Activated T-cell treated with anti-CD3 and anti-CD28 coated beads, Interleukin-2, amount 50 U/mL, for 72 hours (primary cell): ENCODE measurements around the gene SDR42E2. TPM values are rescaled to one million over a fixed set of nuclear protein-coding genes. Genes with fewer than 3 reads are reported as not detected.
"Not testable (repeated sequence)": the region's sequence is repeated elsewhere in the genome, so short reads cannot be mapped to it uniquely, and the experiment has no call there.

Source experiments
- ATAC-seq, 2 donors: fragments of 150-1000 bp; cut with Tn5 transposase; replicated peaks in 1 of 2; 2 replicates each; pipeline ENCODE4 v1.10.0; 2021; ENCODE audit warnings: moderate library complexity in 2 of 2, mild to moderate bottlenecking in 1 of 2
- DNase-seq, 2 donors: peaks; one replicate each; pipeline ENCODE4 v3.0.0; 2021 to 2022; ENCODE audit warnings: mixed read lengths in 1 of 2
- H3K27ac Mint-ChIP-seq: one replicate; pipeline ENCODE4 v1.8.0; 2022; ENCODE audit warnings: mild to moderate bottlenecking, moderate library complexity, mixed read lengths
- H3K27me3 Mint-ChIP-seq: one replicate; pipeline ENCODE4 v1.8.0; 2022; ENCODE audit warnings: low read depth, mixed read lengths
- H3K36me3 Mint-ChIP-seq, 2 donors: one replicate each; pipeline ENCODE4 v1.8.0; 2022; ENCODE audit warnings: mixed read lengths in 2 of 2, mild to moderate bottlenecking in 1 of 2; ENCODE audit not compliant: insufficient read depth in 2 of 2
- H3K4me1 Mint-ChIP-seq: one replicate; pipeline ENCODE4 v1.8.0; 2022; ENCODE audit warnings: low read depth, mixed read lengths
- H3K4me3 Mint-ChIP-seq, 2 donors: one replicate each; pipeline ENCODE4 v1.8.0; 2022; ENCODE audit warnings: mild to moderate bottlenecking in 2 of 2, mixed read lengths in 2 of 2, moderate library complexity in 2 of 2
- H3K9me3 Mint-ChIP-seq, 2 donors: one replicate each; pipeline ENCODE4 v1.8.0; 2022; ENCODE audit warnings: mixed read lengths in 2 of 2
- total RNA-seq, 2 donors: library from RNA; stranded (reverse); gene quantifications; one replicate each; pipeline ENCODE4 v1.2.3, GENCODE V29; 2022

SDR42E2 gene
- total RNA-seq, 2 donors from 2014 or later = 0.19 TPM; not detected in 1

DNA sequence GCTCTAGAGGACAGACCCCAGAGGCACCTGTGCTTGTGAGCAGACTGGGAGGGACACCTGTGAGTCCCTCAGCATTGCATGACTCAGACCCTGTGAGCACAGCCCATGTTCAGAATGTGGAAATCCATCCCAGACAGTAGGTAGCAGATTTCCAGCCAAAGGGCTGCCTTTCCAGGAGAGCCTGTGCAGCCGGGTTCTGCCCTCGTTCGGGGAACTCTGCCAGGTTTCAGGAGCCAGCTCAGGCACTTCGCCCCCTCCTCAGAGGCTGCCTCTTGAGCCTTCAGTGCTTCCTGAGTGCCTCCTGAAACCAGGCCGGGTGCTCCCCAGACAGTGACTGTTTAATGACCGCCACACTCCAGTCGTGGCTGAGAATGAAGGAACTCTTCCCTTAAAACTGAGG lies 23.3 kb upstream of the SDR42E2 start:
- H3K27me3 Mint-ChIP-seq = peaks cover 8% of the 10 kb centered on the region
- H3K9me3 Mint-ChIP-seq = no peaks in the 10 kb centered on the region
- no peaks in the 10 kb centered on the region for H3K4me1 Mint-ChIP-seq
- H3K27ac Mint-ChIP-seq = no peak overlapping the region
- no peak overlapping the region for H3K4me3 Mint-ChIP-seq
- DNase-seq (no peak), ATAC-seq (no peak)
- H3K36me3 Mint-ChIP-seq = no peaks in the 10 kb centered on the region

- Mint-ChIP-seq H3K27me3 (peaks cover 8% of the 10 kb centered on the region), H3K4me3 (no peak overlapping the region), H3K36me3 (no peaks in the 10 kb centered on the region), H3K4me1 (no peaks in the 10 kb centered on the region), H3K9me3 (no peaks in the 10 kb centered on the region), H3K27ac (no peak overlapping the region)
- ATAC-seq (no peak), DNase-seq (no peak)
These were observed 22.6 kb upstream of the SDR42E2 start for GRCh38 chr16:22139732-22140131.

GRCh38 chr16:22141767-22142166 lies 20.5 kb upstream of the SDR42E2 start:
- Mint-ChIP-seq H3K36me3 (no peaks in the 10 kb centered on the region), H3K4me3 (no peak overlapping the region), H3K4me1 (no peaks in the 10 kb centered on the region), H3K27me3 (peaks cover 8% of the 10 kb centered on the region), H3K9me3 (no peaks in the 10 kb centered on the region), H3K27ac (no peak overlapping the region)
- ATAC-seq = no peak
- DNase-seq = no peak

GRCh38 chr16:22144520-22144919 lies 17.8 kb upstream of the SDR42E2 start:
- no peak overlapping the region for H3K27ac Mint-ChIP-seq
- H3K9me3 Mint-ChIP-seq = no peaks in the 10 kb centered on the region
- no peak overlapping the region for H3K4me3 Mint-ChIP-seq
- H3K36me3 Mint-ChIP-seq = no peaks in the 10 kb centered on the region
- ATAC-seq = no peak
- DNase-seq = no peak
- H3K27me3 Mint-ChIP-seq = peaks cover 8% of the 10 kb centered on the region
- H3K4me1 Mint-ChIP-seq = no peaks in the 10 kb centered on the region

DNA sequence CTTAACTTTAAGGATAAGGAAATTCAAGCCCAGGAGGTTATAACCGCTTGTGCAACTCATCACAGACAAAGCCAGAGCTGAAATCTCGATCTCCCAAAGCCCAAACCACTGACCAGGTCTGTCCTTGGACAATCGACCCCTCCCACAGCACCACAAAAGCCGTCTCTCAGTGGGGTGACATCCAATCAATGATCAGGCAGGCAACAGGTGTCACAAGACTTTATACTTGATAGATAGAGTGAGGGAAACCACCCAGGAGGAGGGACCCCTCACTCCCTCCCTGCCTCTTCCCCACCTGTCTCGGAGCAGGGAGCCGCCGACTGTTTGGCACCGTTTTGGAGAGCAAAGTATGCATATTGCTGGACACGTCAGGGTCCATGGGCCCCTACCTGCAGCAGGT lies 14.5 kb upstream of the SDR42E2 start:
- DNase-seq (no peak), ATAC-seq (no peak)
- no peaks in the 10 kb centered on the region for H3K27me3 Mint-ChIP-seq
- H3K4me3 Mint-ChIP-seq = no peak overlapping the region
- H3K9me3 Mint-ChIP-seq = no peaks in the 10 kb centered on the region
- H3K27ac Mint-ChIP-seq = no peak overlapping the region
- no peaks in the 10 kb centered on the region for H3K4me1 Mint-ChIP-seq
- no peaks in the 10 kb centered on the region for H3K36me3 Mint-ChIP-seq

DNA sequence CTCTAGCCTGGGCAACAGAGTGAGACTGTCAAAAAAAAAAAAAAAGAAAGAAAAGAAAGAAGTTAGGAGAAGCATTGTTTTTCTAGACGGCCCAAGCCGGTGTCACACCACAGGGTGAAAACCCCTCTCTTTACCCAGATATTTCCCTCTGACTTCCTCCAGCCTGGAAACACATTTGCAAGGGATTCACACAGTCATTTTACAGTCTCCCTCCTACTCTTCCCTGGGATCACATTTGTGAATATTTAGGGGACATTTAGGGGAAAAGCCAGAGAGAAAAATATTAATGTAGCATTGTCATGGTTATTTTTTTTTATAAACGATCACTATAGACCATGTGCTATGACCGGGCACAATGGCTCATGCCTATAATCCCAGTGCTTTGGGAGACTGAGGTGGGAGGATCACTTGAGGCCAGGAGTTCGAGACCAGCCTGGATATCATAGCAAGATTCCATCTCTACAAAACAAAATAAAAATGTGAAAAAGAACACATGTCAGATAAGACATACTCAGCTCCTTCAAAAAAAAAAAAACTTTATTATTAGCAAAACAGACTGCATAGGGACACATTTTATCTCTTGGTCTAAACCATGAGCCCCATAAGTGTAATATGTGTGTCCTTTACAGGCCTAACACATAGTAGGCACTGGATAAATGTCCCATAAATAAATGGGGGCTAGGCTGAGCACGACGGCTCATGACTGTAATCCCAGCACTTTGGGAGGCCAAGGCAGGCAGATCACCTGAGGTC lies 10.9 kb upstream of the SDR42E2 start:
- no peak for DNase-seq
- H3K9me3 Mint-ChIP-seq = no peaks in the 10 kb centered on the region
- H3K27me3 Mint-ChIP-seq = no peaks in the 10 kb centered on the region
- H3K4me1 Mint-ChIP-seq = no peaks in the 10 kb centered on the region
- ATAC-seq = no peak
- no peak overlapping the region for H3K4me3 Mint-ChIP-seq
- no peak overlapping the region for H3K27ac Mint-ChIP-seq
- no peaks in the 10 kb centered on the region for H3K36me3 Mint-ChIP-seq

GRCh38 chr16:22152316-22152715 lies 10.0 kb upstream of the SDR42E2 start:
- DNase-seq (no peak), ATAC-seq (no peak)
- Mint-ChIP-seq H3K4me1 (no peaks in the 10 kb centered on the region), H3K36me3 (no peaks in the 10 kb centered on the region), H3K4me3 (no peak overlapping the region), H3K9me3 (no peaks in the 10 kb centered on the region), H3K27ac (no peak overlapping the region), H3K27me3 (no peaks in the 10 kb centered on the region)

DNA sequence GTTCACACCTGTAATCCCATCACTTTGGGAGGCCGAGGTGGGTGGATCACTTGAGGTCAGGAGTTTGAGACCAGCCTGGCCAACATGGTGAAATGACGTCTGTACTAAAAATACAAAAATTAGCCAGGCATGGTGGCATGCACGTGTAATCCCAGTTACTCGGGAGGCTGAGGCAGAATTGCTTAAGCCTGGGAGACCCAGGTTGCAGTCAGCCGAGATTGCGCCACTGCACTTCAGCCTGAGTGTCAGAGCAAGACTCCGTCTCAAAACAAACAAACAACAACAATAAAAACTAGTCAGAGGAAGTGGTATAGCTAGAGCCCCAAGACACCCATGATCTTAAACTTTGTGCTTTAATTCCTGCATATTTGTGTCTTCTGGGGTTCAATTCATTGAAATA lies 9.2 kb upstream of the SDR42E2 start:
- not testable (repeated sequence) for H3K4me1 Mint-ChIP-seq, H3K27me3 Mint-ChIP-seq, ATAC-seq, DNase-seq, H3K27ac Mint-ChIP-seq, H3K36me3 Mint-ChIP-seq, H3K9me3 Mint-ChIP-seq, H3K4me3 Mint-ChIP-seq

DNA sequence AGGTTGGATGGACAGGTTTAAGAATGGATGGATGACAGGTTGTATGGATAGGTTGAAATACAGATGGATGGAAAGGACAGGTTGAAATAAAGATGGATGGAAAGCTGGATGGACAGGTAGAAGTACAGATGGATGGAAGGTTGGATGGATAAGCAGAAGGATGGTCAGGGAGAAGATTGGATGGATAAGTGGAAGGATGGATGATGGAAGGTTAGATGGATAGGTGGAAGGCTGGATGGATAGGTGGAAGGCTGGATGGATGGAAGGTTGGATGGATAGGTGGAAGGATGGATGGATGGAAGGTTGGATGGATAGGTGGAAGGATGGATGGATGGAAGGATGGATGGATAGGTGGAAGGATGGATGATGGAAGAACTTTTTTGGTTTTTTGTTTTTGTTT lies 905 bp upstream of the SDR42E2 start:
- H3K4me1 Mint-ChIP-seq = no peaks in the 10 kb centered on the region
- peak overlapping the region in 1 of 2 donors; percentile 1 for H3K4me3 Mint-ChIP-seq
- peaks cover 0 to 4% of the 10 kb centered on the region in 2 donors for H3K36me3 Mint-ChIP-seq
- DNase-seq (no peak), ATAC-seq (no peak)
- no peak overlapping the region for H3K27ac Mint-ChIP-seq
- peaks cover 19% of the 10 kb centered on the region for H3K27me3 Mint-ChIP-seq
- peaks cover 0 to 4% of the 10 kb centered on the region in 2 donors for H3K9me3 Mint-ChIP-seq

DNA sequence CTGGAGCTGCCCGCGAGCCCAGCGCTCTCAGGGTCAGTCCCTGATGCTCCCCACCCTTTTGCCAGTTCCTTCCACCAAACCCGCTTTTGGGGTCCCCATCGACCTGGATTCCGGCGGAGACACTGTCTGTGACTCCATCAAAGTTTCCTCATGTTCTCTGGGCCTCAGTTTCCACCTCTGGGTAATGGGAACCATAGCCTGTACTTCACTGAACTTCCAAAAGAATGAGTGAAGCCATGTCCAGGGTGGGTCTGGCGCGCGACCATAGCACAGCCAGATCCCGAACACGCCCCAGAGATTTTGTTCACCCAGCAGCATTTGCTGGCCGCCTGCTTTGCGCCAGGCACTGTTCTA lies 327 bp downstream of the SDR42E2 start:
- ATAC-seq = no peak

GRCh38 chr16:22163806-22164205 lies 1.5 kb downstream of the SDR42E2 start:
- Mint-ChIP-seq H3K27me3 (peaks cover 19% of the 10 kb centered on the region), H3K4me1 (no peaks in the 10 kb centered on the region), H3K9me3 (peaks cover 0 to 4% of the 10 kb centered on the region in 2 donors), H3K4me3 (no peak overlapping the region), H3K36me3 (peaks cover 0 to 4% of the 10 kb centered on the region in 2 donors), H3K27ac (no peak overlapping the region)
- DNase-seq = no peak
- ATAC-seq = no peak

More for the DNA sequence above, 327 bp downstream of the SDR42E2 start:
- Mint-ChIP-seq H3K27ac (no peak overlapping the region), H3K27me3 (peaks cover 19% of the 10 kb centered on the region), H3K4me1 (no peaks in the 10 kb centered on the region), H3K4me3 (peak overlapping the region; percentile 36 to 44), H3K36me3 (peaks cover 0 to 4% of the 10 kb centered on the region in 2 donors), H3K9me3 (peaks cover 0 to 4% of the 10 kb centered on the region in 2 donors)
- no peak for DNase-seq

- Mint-ChIP-seq H3K4me1 (no peaks in the 10 kb centered on the region), H3K27ac (no peak overlapping the region), H3K9me3 (peaks cover 0 to 4% of the 10 kb centered on the region in 2 donors), H3K27me3 (peaks cover 19% of the 10 kb centered on the region), H3K4me3 (no peak overlapping the region), H3K36me3 (peaks cover 0 to 4% of the 10 kb centered on the region in 2 donors)
- no peak for DNase-seq
- ATAC-seq = no peak
These were observed 2.2 kb downstream of the SDR42E2 start for GRCh38 chr16:22164482-22164881.

DNA sequence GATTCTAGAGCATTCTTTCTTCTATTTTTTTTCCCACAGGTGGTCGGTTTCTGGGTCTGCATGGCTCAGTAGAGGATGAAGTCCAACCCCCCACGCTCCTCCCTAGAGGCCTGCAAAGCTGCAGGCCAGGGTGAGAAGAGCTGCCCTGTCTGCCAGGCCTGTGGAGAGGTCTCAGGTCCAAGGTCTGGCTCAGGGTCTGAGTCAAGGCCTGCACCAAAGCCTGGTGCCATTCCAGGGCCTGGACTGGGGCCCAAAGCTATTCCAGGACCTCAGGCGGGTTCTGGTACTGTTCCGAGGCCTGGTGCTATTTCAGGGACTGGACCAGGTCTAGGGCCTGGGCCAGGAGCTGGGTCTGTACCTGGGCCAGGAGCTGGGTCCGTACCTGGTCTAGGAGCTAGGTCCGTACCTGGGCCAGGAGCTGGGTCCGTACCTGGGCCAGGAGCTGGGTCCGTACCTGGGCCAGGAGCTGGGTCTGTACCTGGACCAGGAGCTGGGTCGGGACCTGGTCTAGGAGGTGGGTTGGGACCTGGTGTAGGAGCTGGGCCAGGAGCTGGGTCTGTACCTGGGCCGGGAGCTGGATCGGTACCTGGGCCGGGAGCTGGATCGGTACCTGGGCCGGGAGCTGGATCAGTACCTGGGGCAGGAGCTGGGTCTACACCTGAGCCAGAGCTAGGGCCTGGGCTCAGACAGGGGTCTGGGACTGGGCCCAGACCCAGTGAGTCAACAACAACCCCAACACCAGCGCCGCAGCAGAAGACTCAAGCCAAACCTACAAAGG lies 3.4 kb downstream of the SDR42E2 start:
- no peak overlapping the region for H3K27ac Mint-ChIP-seq
- H3K27me3 Mint-ChIP-seq = peaks cover 12% of the 10 kb centered on the region
- H3K4me3 Mint-ChIP-seq = no peak overlapping the region
- no peaks in the 10 kb centered on the region for H3K4me1 Mint-ChIP-seq
- ATAC-seq (no peak), DNase-seq (no peak)
- H3K36me3 Mint-ChIP-seq = peaks cover 0 to 4% of the 10 kb centered on the region in 2 donors
- H3K9me3 Mint-ChIP-seq = peaks cover 0 to 4% of the 10 kb centered on the region in 2 donors
